Heart left ventricle (tissue), 16 donors: Measurements from ENCODE around the gene RRP9. TPM values are rescaled to one million over a fixed set of nuclear protein-coding genes. Genes with fewer than 3 reads are reported as not detected.

ENCODE experiments used
- ATAC-seq, 4 donors: fragments of 200-7000 bp; cut with Tn5 transposase; one replicate each; pipeline ENCODE4 v1.9.1; 2020 to 2022; ENCODE audit warnings: moderate library complexity in 4 of 4, mild to moderate bottlenecking in 3 of 4, moderate number of reproducible peaks in 1 of 4
- DNase-seq, 5 donors: peaks; one replicate each; pipeline ENCODE4 v3.0.0-alpha.2; 2020
- H3K27ac ChIP-seq, 12 donors: fragments of 200-600 bp; sonication (generic) in 4 of 12; one replicate each; pipeline versions ENCODE4 v1.5.0 to v1.8.0; 2016 to 2022; ENCODE audit warnings: mild to moderate bottlenecking in 2 of 12
- H3K27me3 ChIP-seq, 9 donors: fragments of 200-600 bp; sonication (generic) in 2 of 9; one replicate each; pipeline versions ENCODE4 v1.5.1 to v1.8.0; 2016 to 2022; ENCODE audit warnings: mild to moderate bottlenecking in 3 of 9
- H3K36me3 ChIP-seq, 9 donors: fragments of 200-600 bp; sonication (generic) in 2 of 9; one replicate each; pipeline versions ENCODE4 v1.5.0 to v1.8.0; 2018 to 2022; ENCODE audit warnings: mild to moderate bottlenecking in 2 of 9
- H3K4me1 ChIP-seq, 12 donors: fragments of 200-600 bp; sonication (generic) in 4 of 12; one replicate each; pipeline versions ENCODE4 v1.5.0 to v1.8.0; 2016 to 2022; ENCODE audit warnings: mild to moderate bottlenecking in 3 of 12
- H3K4me3 ChIP-seq, 12 donors: fragments of 200-600 bp; sonication (generic) in 4 of 12; one replicate each; pipeline versions ENCODE4 v1.5.0 to v1.8.0; 2017 to 2022; ENCODE audit warnings: mild to moderate bottlenecking in 9 of 12, moderate library complexity in 4 of 12
- H3K9me3 ChIP-seq, 12 donors: fragments of 200-600 bp; sonication (generic) in 4 of 12; one replicate each; pipeline versions ENCODE4 v1.5.0 to v1.8.0; 2016 to 2022; ENCODE audit warnings: mild to moderate bottlenecking in 1 of 12
- POLR2A ChIP-seq, 2 donors: fragments of 450-650 bp; IDR thresholded peaks; one replicate each; pipeline ENCODE4 v1.6.1; 2017; ENCODE audit warnings: antibody characterized with exemption in 2 of 2, mild to moderate bottlenecking in 2 of 2, moderate library complexity in 2 of 2
- WGBS, 4 donors: extraction: QIAGEN DNeasy Blood & Tissue Kit in 2 of 4; methylation state at CpG; one replicate each; pipeline versions ENCODE4 v1.1.5 to v1.1.7; 2013 to 2018; 5-methylcytosine and 5-hydroxymethylcytosine counted together
- intact Hi-C, 10 donors: fragments of 100-400 bp; cut with DNase I; formaldehyde crosslinking; loops; one replicate each; pipeline versions ENCODE4 v1.11.1 to v1.14.2; 2022
- polyA plus RNA-seq, 2 donors: library from polyadenylated mRNA; stranded (reverse); fragments of 200-250 nt; gene quantifications; one replicate each; pipeline ENCODE4 v1.2.3, GENCODE V29; 2013
- total RNA-seq, 9 donors: library from RNA; depleted of rRNA in 2 of 9; stranded (reverse); fragments of >200 nt in 2 of 9; fragmentation: NEBNext Ultra II Directional in 3 of 9; extraction: Animal tissue kit (Norgen Biotek cat#: 25700) in 3 of 9; gene quantifications; one replicate each; pipeline versions ENCODE4 v1.1.0 to v1.2.4, GENCODE V29; 2016 to 2023
- TF ChIP-seq, protein P1 (sequence below), 12 donors: fragments of 200-600 bp; sonication (generic) in 4 of 12; IDR thresholded peaks; one replicate each; pipeline versions ENCODE4 v1.5.0 to v1.8.0; 2018 to 2022; ENCODE audit warnings: antibody characterized with exemption in 12 of 12, mild to moderate bottlenecking in 5 of 12
- donor health status: ischemic (EF 13 %, LVEDD 7.1; RV severe dilation, severe dysfunction).
- donor health status: healthy with polysubstance abuse.
- donor health status: DM: no; HTN: yes; CAD: no.
- donor health status: DM: no; HTN: no; CAD: no.
- donor health status: ischemic (EF 25% LVEDD 6.9; RV normal size, moderate dysfunction).
- donor health status: ischemic (EF 25% LVEDD 5.7; RV mildly dilated, moderate dysfunction).
- donor health status: healthy.
- donor health status: DM: yes; HTN: yes; CAD: no.
- donor health status: ischemic (EF 35%, LVEDD 5.7; RV mildly dilated, moderate dysfunction).
- donor health status: nonischemic (EF 11% LVEDD 7.7; RV severe dilation, severe dysfunction).
- donor health status: DM: yes; HTN: yes; CAD: no.
- donor health status: PGD.
- donor health status: ischemic (EF 29% LVEDD 5.4; RV normal size, mild dysfunction).
- donor health status: nonischemic (EF 23%, LVEDD 6.1; RV moderate dilation, normal function).

RRP9 gene
- total and polyA plus RNA-seq, 11 donors = 6.1 to 30.8 (median 10.8) TPM

DNA sequence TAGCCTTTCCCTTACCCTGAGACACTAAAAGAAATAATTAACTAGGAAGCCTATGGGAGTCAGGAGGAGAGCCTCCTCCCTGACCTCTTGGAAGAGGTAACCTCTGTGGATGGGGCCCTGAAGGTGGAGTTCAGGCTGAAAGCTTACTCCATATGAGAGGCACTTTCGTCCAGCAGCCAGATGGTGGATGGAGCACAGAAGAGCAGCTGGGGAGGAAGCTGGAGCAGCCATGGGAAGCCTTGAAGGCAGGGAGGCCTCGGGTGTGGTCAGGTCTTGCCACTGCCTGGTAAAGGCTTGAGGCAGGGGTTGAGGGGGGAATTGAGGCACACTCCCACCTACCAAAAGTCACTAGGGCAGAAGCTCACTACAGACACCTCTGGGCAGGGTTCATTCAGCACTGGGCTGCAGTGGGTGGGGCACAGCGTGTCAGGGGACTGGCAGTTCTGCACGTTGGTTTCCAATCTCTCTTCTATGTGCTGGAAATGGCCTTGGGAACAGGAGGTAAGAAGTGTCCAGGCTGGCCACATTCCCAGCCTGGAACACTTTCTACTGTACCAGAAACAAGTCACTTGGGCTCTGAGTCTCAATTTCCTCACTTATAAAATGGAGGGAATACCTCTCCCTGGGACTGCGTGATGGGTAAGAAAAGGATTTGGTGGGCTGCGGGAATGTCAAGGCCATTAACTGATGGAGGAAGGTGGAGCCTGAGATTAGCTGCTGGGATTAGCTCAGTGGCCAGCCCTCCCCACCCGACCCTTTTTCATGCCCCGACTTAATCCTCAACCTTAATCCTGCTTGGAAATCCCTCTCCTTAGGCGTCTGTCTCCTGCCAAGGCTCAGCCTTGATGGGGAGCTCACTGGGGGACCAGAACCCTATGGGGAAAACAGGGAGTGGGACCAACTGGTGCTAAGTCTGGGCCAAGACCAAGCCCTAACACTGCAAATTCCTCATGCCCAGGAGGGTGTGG, 20.2 kb upstream of the RRP9 start:
- no peak for TF ChIP-seq POLR2A (IDR thresholded peaks at IDR 0.05)
- TF ChIP-seq, protein P1, sequence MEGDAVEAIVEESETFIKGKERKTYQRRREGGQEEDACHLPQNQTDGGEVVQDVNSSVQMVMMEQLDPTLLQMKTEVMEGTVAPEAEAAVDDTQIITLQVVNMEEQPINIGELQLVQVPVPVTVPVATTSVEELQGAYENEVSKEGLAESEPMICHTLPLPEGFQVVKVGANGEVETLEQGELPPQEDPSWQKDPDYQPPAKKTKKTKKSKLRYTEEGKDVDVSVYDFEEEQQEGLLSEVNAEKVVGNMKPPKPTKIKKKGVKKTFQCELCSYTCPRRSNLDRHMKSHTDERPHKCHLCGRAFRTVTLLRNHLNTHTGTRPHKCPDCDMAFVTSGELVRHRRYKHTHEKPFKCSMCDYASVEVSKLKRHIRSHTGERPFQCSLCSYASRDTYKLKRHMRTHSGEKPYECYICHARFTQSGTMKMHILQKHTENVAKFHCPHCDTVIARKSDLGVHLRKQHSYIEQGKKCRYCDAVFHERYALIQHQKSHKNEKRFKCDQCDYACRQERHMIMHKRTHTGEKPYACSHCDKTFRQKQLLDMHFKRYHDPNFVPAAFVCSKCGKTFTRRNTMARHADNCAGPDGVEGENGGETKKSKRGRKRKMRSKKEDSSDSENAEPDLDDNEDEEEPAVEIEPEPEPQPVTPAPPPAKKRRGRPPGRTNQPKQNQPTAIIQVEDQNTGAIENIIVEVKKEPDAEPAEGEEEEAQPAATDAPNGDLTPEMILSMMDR (IDR thresholded peaks at IDR 0.05) = no peak
- peak; percentile 69 to 79 (median 76) for ATAC-seq
- Histone ChIP-seq H3K36me3 (peaks cover 0 to 34% (median 22%) of the 10 kb centered on the region in 9 donors), H3K4me1 (peaks cover 3 to 60% (median 45%) of the 10 kb centered on the region in 12 donors), H3K27me3 (no peaks in the 10 kb centered on the region), H3K4me3 (no peak overlapping the region), H3K9me3 (no peaks in the 10 kb centered on the region), H3K27ac (peak overlapping the region in 7 of 12 donors; percentile 32 to 80 (median 57))
- peak in 3 of 5 donors; percentile 63 to 78 (median 64) for DNase-seq
- intact Hi-C loops = loop anchor here in 1 of 10 donors (10.0 kb wide), 1 partner anchor 1607 kb away; the partner anchor contains the start of genes CYB561D2, NPRL2 and TMEM115
- WGBS, 4 donors = 62 to 67% (median 65%) methylated on average over 9 of the region's 9 CpGs

DNA sequence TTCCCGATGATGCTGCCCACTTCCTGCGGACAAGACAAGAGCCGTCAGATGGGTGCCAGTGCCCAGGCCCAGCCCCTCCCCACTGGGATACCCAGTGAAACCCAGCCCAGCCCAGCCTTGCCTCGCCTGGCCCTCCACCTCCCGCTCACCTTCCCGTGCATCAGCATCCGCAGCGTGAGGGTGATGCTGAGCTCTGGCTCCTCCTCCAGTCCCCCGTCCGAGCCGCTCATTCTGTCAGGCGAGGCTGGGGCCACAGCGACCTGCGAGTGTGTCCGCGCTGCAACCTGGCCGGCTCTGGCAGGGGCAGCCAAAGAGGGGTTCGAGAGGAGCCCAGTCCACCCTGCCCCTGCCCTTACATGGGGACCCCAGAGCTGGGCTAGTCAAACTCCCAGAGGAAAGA, 19.3 kb upstream of the RRP9 start:
- Histone ChIP-seq H3K27ac (peak overlapping the region in 2 of 12 donors; percentile 79 to 80), H3K4me3 (no peak overlapping the region), H3K36me3 (peaks cover 0 to 34% (median 22%) of the 10 kb centered on the region in 9 donors), H3K9me3 (no peaks in the 10 kb centered on the region), H3K27me3 (peaks cover 0 to 9% (median 0%) of the 10 kb centered on the region in 9 donors), H3K4me1 (peaks cover 0 to 58% (median 41%) of the 10 kb centered on the region in 12 donors)
- DNase-seq (peak in 1 of 5 donors; percentile 62), ATAC-seq (no peak)
- no peak for TF ChIP-seq POLR2A (IDR thresholded peaks at IDR 0.05)
- TF ChIP-seq, protein P1 (IDR thresholded peaks at IDR 0.05) = no peak
- intact Hi-C loops = loop anchor here in 1 of 10 donors (10.0 kb wide), 1 partner anchor 1606 kb away; the partner anchor contains the start of genes CYB561D2, NPRL2 and TMEM115
- WGBS, 4 donors = 93 to 95% (median 95%) methylated on average over 16 to 18 of the region's 18 CpGs

DNA sequence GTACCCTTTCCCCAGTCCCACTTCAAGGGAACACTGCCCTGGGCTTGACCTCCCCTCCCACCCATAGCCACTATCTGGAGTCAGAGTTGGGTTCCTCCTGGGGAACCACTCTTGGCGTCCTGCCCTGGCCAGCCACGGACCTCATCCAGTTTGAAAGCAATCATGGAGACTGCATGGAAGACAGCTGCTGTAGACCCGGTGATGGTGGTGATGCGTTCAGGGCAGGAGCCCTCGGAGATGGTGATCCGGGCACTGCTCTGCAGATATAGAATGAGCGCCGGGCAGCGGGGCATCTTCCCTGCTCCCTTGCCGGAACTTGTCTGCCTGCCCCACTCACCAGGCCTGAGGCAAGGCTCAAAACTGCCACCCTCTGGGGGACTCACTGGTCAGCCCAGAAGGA, 18.7 kb upstream of the RRP9 start:
- H3K4me3 ChIP-seq = no peak overlapping the region
- peaks cover 0 to 34% (median 22%) of the 10 kb centered on the region in 9 donors for H3K36me3 ChIP-seq
- H3K4me1 ChIP-seq = peaks cover 0 to 58% (median 37%) of the 10 kb centered on the region in 12 donors
- no peak overlapping the region for H3K27ac ChIP-seq
- no peak for ATAC-seq
- peak in 2 of 5 donors; percentile 17 to 55 for DNase-seq
- H3K9me3 ChIP-seq = no peaks in the 10 kb centered on the region
- H3K27me3 ChIP-seq = peaks cover 0 to 15% (median 0%) of the 10 kb centered on the region in 9 donors
- WGBS, 4 donors = 59 to 91% (median 86%) methylated on average over 3 to 10 of the region's 10 CpGs
- TF ChIP-seq, protein P1 (IDR thresholded peaks at IDR 0.05) = no peak
- TF ChIP-seq POLR2A (IDR thresholded peaks at IDR 0.05) = no peak
- intact Hi-C loops = loop anchor here in 1 of 10 donors (10.0 kb wide), 1 partner anchor 1606 kb away; the partner anchor contains the start of genes CYB561D2, NPRL2 and TMEM115

DNA sequence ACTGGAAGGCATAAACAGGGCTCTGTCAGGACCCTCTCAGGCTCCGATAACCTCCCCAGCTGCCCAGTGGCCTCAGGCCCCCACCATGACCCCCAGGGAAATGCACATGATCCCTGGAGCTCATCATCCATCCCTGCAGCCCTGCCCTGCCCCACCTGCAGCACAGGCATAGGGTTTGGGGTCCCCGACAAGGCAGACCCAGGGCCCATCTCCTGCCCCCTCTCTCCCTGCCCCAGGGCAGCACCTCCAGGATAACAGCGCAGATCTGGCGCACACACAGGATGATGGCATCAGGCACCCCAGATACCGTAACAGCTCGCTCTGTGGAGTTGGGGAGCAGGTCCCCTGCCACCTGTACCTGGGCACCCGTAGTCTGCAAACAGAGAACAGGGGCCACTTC, 17.9 kb upstream of the RRP9 start:
- WGBS, 4 donors = 96 to 98% (median 97%) methylated on average over 7 of the region's 7 CpGs
- intact Hi-C loops = loop anchor here in 1 of 10 donors (10.0 kb wide), 1 partner anchor 1605 kb away; the partner anchor contains the start of genes CYB561D2, NPRL2 and TMEM115
- TF ChIP-seq, protein P1 (IDR thresholded peaks at IDR 0.05) = no peak
- TF ChIP-seq POLR2A (IDR thresholded peaks at IDR 0.05) = no peak
- H3K27me3 ChIP-seq = peaks cover 0 to 21% (median 0%) of the 10 kb centered on the region in 9 donors
- peaks cover 0 to 34% (median 22%) of the 10 kb centered on the region in 9 donors for H3K36me3 ChIP-seq
- no peak overlapping the region for H3K27ac ChIP-seq
- no peaks in the 10 kb centered on the region for H3K9me3 ChIP-seq
- no peak overlapping the region for H3K4me3 ChIP-seq
- peak in 2 of 5 donors; percentile 1 to 53 for DNase-seq
- H3K4me1 ChIP-seq = peaks cover 0 to 56% (median 31%) of the 10 kb centered on the region in 12 donors
- no peak for ATAC-seq
